ENCODE results near the gene MAP7D1.

MAP7D1 gene

DNA sequence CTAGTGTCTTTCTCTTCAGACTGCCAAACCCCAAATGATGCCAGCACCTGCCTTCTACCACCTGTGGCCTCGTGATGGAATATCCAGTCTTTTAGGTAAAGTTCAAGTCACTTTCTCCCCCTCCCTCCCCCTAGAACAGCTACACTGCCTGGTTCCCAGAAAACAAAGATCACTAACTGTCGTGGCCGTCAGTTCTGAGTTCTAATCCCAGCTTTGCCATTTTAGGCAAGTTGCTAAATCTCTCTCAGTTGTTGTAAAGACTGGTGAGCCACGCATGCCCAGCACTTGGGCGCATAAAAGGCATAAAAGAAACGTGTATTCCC lies 6.0 kb upstream of the MAP7D1 start:
- peak overlapping the region; percentile 60 for H3K4me2 ChIP-seq (ENCODE audit: low read length)
- no peaks in the 10 kb centered on the region for H3K79me2 ChIP-seq
- H3K27ac ChIP-seq: peak overlapping the region; percentile 95
- H3K27me3 ChIP-seq (ENCODE audit: control insufficient read depth, insufficient read depth, low read length): no peaks in the 10 kb centered on the region
- no peaks in the 10 kb centered on the region for H3K9me3 ChIP-seq (ENCODE audit: control insufficient read depth, low read length)
- peaks cover 20% of the 10 kb centered on the region for H3K4me1 ChIP-seq
- H3K9ac ChIP-seq: no peak overlapping the region
- peak overlapping the region; percentile 84 for H3K4me3 ChIP-seq (ENCODE audit: low read depth, low read length)
- no peaks in the 10 kb centered on the region for H3K36me3 ChIP-seq (ENCODE audit: control insufficient read depth, insufficient read depth, low read length)
- H2AFZ ChIP-seq: peak overlapping the region; percentile 86
- TF ChIP-seq CTCF (IDR thresholded peaks at IDR 0.05): no peak

- no peak for TF ChIP-seq CTCF (IDR thresholded peaks at IDR 0.05)
- Histone ChIP-seq H3K4me1 (peaks cover 23% of the 10 kb centered on the region), H3K36me3 (ENCODE audit: control insufficient read depth, insufficient read depth, low read length) (no peaks in the 10 kb centered on the region), H3K27ac (peak overlapping the region; percentile 95), H3K79me2 (no peaks in the 10 kb centered on the region), H3K4me2 (ENCODE audit: low read length) (peak overlapping the region; percentile 55), H3K9ac (no peak overlapping the region), H3K9me3 (ENCODE audit: control insufficient read depth, low read length) (no peaks in the 10 kb centered on the region), H3K27me3 (ENCODE audit: control insufficient read depth, insufficient read depth, low read length) (no peaks in the 10 kb centered on the region), H3K4me3 (ENCODE audit: low read depth, low read length) (peak overlapping the region; percentile 84), H2AFZ (peak overlapping the region; percentile 86)
Measured at GRCh38 chr1:36150296-36151133, 5.4 kb upstream of the MAP7D1 start.

- Histone ChIP-seq H3K4me2 (ENCODE audit: low read length) (peak overlapping the region; percentile 25), H3K9ac (no peak overlapping the region), H2AFZ (peak overlapping the region; percentile 86), H3K27ac (peak overlapping the region; percentile 95), H3K9me3 (ENCODE audit: control insufficient read depth, low read length) (no peaks in the 10 kb centered on the region), H3K27me3 (ENCODE audit: control insufficient read depth, insufficient read depth, low read length) (no peaks in the 10 kb centered on the region), H3K79me2 (no peaks in the 10 kb centered on the region), H3K36me3 (ENCODE audit: control insufficient read depth, insufficient read depth, low read length) (no peaks in the 10 kb centered on the region), H3K4me1 (peaks cover 23% of the 10 kb centered on the region), H3K4me3 (ENCODE audit: low read depth, low read length) (no peak overlapping the region)
- TF ChIP-seq CTCF (IDR thresholded peaks at IDR 0.05): no peak
Measured at GRCh38 chr1:36151134-36151844, 4.7 kb upstream of the MAP7D1 start.

DNA sequence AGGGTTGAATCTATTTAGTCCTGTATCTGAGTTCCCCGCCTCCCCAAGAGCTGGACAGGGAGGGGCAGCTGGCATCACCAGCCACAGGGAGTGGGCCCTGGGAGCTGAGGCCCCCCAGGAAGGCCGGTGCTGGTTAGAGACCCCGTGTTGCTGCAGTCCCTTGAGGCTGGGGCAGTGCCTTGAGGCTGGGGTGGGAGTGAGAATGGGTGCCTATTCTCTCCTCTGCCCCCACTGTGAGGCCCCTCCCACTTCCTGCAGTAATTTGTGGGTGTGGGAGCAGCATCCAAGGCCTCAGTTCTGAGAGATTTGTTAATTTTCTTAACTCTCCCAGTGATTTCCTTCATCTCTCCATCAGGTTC lies 4.1 kb upstream of the MAP7D1 start:
- Histone ChIP-seq H3K27me3 (ENCODE audit: control insufficient read depth, insufficient read depth, low read length) (no peaks in the 10 kb centered on the region), H3K9me3 (ENCODE audit: control insufficient read depth, low read length) (no peaks in the 10 kb centered on the region), H3K27ac (peak overlapping the region; percentile 95), H3K9ac (no peak overlapping the region), H3K36me3 (ENCODE audit: control insufficient read depth, insufficient read depth, low read length) (no peaks in the 10 kb centered on the region), H3K4me3 (ENCODE audit: low read depth, low read length) (no peak overlapping the region), H3K4me2 (ENCODE audit: low read length) (no peak overlapping the region), H3K79me2 (no peaks in the 10 kb centered on the region), H3K4me1 (peaks cover 23% of the 10 kb centered on the region), H2AFZ (peak overlapping the region; percentile 86)
- TF ChIP-seq CTCF (IDR thresholded peaks at IDR 0.05): no peak

Measured in parathyroid adenoma (tissue), 2 donors.